ENCODE results near the gene SARM1. TPM values are rescaled to one million over a fixed set of nuclear protein-coding genes. Genes with fewer than 3 reads are reported as not detected.

The SARM1 gene
- total and polyA plus RNA-seq, 3 experiments from 2014 or later, result 8.5 to 37.0 (median 35.3) TPM

DNA sequence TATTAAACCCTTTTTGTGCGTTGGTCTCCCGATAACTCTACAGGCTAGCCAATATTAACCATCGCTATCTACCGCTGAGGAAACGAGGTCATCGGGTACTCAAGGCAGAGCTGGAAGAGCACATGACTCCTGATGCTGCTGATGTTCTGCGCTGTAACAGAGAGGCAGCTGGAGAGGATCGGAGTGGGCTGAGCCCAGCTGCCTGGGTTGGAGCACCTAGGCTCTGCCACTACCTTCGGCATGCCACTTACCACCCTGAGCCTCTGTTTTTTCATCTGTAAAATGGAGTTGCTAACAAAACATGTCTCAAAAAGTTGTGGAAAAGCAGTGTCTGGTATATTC lies 35.0 kb downstream of the SARM1 start:
- Mint-ChIP-seq H3K36me3 (no peaks in the 10 kb centered on the region), H3K4me1 (peaks cover 6 to 16% (median 14%) of the 10 kb centered on the region in 3 donors), H3K27me3 (peaks cover 10 to 13% of the 10 kb centered on the region in 2 donors), H3K27ac (peak overlapping the region in 3 of 8 donors; percentile 26 to 82 (median 43)), H3K9me3 (no peaks in the 10 kb centered on the region), H3K4me3 (peak overlapping the region; percentile 57 to 85 (median 82))
- no peaks in the 10 kb centered on the region for H3K9me3 ChIP-seq (ENCODE audit: low read length)
- H3K4me3 ChIP-seq (ENCODE audit: low read length), result peak overlapping the region; percentile 56
- H3K27ac ChIP-seq (ENCODE audit: low read depth, low read length), result no peak overlapping the region
- no peak for DNase-seq
- no peaks in the 10 kb centered on the region for H3K27me3 ChIP-seq (ENCODE audit: insufficient read depth, low read length, poor library complexity, severe bottlenecking)
- POLR2A ChIA-PET, result no interaction called here
- H3K4me1 ChIP-seq (ENCODE audit: insufficient read depth, low read length), result peaks cover 6% of the 10 kb centered on the region
- CTCF ChIA-PET, result interaction anchor here (0.5 to 6.0 kb wide), 2 partner anchors 11 to 22 kb away, joined by 3 to 33 read pairs; no protein-coding TSS in a partner anchor
- H3K36me3 ChIP-seq (ENCODE audit: insufficient read depth, low read length), result no peaks in the 10 kb centered on the region

- H3K4me3 Mint-ChIP-seq, result peak overlapping the region in 5 of 7 donors; percentile 44 to 85 (median 56)
- POLR2A ChIA-PET, result no interaction called here
- H3K4me1 Mint-ChIP-seq, result peaks cover 6 to 16% (median 14%) of the 10 kb centered on the region in 3 donors
- peak overlapping the region in 1 of 8 donors; percentile 52 for H3K27ac Mint-ChIP-seq
- H3K27me3 Mint-ChIP-seq, result peaks cover 10 to 13% of the 10 kb centered on the region in 2 donors
- Histone ChIP-seq H3K36me3 (ENCODE audit: insufficient read depth, low read length) (no peaks in the 10 kb centered on the region), H3K9me3 (ENCODE audit: low read length) (no peaks in the 10 kb centered on the region), H3K4me1 (ENCODE audit: insufficient read depth, low read length) (peaks cover 6% of the 10 kb centered on the region), H3K4me3 (ENCODE audit: low read length) (no peak overlapping the region), H3K27me3 (ENCODE audit: insufficient read depth, low read length, poor library complexity, severe bottlenecking) (no peaks in the 10 kb centered on the region), H3K27ac (ENCODE audit: low read depth, low read length) (no peak overlapping the region)
- no peaks in the 10 kb centered on the region for H3K36me3 Mint-ChIP-seq
- no peaks in the 10 kb centered on the region for H3K9me3 Mint-ChIP-seq
- CTCF ChIA-PET, result interaction anchor here (0.5 to 6.0 kb wide), 4 partner anchors 10 to 50 kb away, joined by 3 to 33 read pairs (median 3); partner anchors contain the start of gene POLDIP2
- DNase-seq, result no peak
These were observed 35.9 kb downstream of the SARM1 start for GRCh38 chr17:28407130-28407973.

DNA sequence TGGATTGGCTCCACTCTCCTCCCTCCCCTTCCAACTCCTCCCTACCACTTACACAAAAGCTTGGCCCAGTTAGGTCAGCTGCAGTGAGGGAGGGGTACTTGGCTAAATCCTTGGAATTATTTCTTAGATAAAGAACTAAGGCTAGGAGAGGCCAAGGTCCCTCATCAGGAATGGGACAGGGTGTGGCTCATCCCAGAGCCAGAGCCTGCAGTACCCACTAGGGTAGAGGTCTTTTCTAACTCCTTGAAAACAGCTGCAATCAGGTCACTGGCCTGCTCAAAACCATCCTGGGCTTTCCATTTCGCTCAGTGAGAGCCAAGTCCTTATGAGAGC lies 36.4 kb downstream of the SARM1 start:
- Mint-ChIP-seq H3K4me3 (peak overlapping the region in 2 of 7 donors; percentile 44 to 60), H3K36me3 (no peaks in the 10 kb centered on the region), H3K27me3 (peaks cover 10 to 13% of the 10 kb centered on the region in 2 donors), H3K4me1 (peaks cover 6 to 16% (median 13%) of the 10 kb centered on the region in 3 donors), H3K9me3 (no peaks in the 10 kb centered on the region), H3K27ac (no peak overlapping the region)
- Histone ChIP-seq H3K9me3 (ENCODE audit: low read length) (no peaks in the 10 kb centered on the region), H3K4me3 (ENCODE audit: low read length) (no peak overlapping the region), H3K36me3 (ENCODE audit: insufficient read depth, low read length) (no peaks in the 10 kb centered on the region), H3K27me3 (ENCODE audit: insufficient read depth, low read length, poor library complexity, severe bottlenecking) (no peaks in the 10 kb centered on the region), H3K27ac (ENCODE audit: low read depth, low read length) (no peak overlapping the region), H3K4me1 (ENCODE audit: insufficient read depth, low read length) (peaks cover 6% of the 10 kb centered on the region)
- CTCF ChIA-PET, result interaction anchor here (1.2 to 6.0 kb wide), 2 partner anchors 9 to 14 kb away, joined by 3 to 33 read pairs; no protein-coding TSS in a partner anchor
- DNase-seq, result no peak
- POLR2A ChIA-PET, result no interaction called here

DNA sequence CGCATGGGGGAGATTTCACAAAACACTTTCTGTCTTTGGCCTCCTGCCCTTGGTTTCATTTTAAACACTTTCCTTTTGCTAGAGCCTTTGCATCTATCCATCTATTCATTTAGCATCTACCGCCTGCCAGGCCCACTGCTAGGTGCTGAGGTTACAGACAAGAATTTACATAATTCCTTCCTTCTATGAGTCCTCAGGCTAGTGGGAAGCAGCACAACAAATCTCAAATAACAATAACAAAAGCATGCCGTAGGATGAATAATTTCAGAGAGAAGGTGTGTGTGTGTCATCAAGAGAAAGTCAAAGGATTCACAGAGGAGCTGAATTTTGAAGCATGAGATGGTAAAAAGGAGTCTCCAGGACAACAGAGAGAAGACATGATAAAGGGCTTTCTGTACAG lies 40.6 kb downstream of the SARM1 start:
- H3K4me1 ChIP-seq (ENCODE audit: insufficient read depth, low read length), result no peaks in the 10 kb centered on the region
- peaks cover 3 to 7% (median 6%) of the 10 kb centered on the region in 3 donors for H3K4me1 Mint-ChIP-seq
- CTCF ChIA-PET, result no interaction called here
- peaks cover 15 to 26% of the 10 kb centered on the region in 2 donors for H3K27me3 Mint-ChIP-seq
- no peak overlapping the region for H3K27ac ChIP-seq (ENCODE audit: low read depth, low read length)
- H3K27me3 ChIP-seq (ENCODE audit: insufficient read depth, low read length, poor library complexity, severe bottlenecking), result no peaks in the 10 kb centered on the region
- H3K4me3 Mint-ChIP-seq, result no peak overlapping the region
- H3K36me3 ChIP-seq (ENCODE audit: insufficient read depth, low read length), result no peaks in the 10 kb centered on the region
- H3K36me3 Mint-ChIP-seq, result no peaks in the 10 kb centered on the region
- no peak for DNase-seq
- POLR2A ChIA-PET, result no interaction called here
- H3K27ac Mint-ChIP-seq, result no peak overlapping the region
- H3K9me3 Mint-ChIP-seq, result no peaks in the 10 kb centered on the region
- H3K4me3 ChIP-seq (ENCODE audit: low read length), result no peak overlapping the region
- no peaks in the 10 kb centered on the region for H3K9me3 ChIP-seq (ENCODE audit: low read length)

DNA sequence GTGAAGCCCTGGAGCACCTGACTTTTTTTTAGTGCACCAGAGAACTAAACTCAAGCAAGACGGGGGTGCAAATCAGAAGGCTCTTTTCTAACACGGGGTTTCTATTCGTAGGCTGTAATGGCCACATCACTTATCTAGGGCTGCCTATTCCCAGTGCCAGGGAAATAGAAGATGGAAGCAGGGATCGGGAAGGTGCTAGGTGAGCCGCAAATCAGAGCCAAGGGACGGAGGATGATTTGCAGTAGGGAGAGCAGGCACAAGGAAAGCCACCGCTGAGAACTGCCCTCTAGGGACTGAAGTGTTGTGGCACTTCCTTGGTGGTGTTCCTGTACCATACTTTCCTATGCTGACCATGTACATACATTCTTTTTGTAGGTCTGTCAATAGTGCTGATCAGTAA lies 42.3 kb downstream of the SARM1 start:
- Mint-ChIP-seq H3K27me3 (peaks cover 7 to 16% of the 10 kb centered on the region in 2 donors), H3K4me3 (no peak overlapping the region), H3K27ac (no peak overlapping the region), H3K9me3 (no peaks in the 10 kb centered on the region), H3K4me1 (peaks cover 3 to 7% (median 7%) of the 10 kb centered on the region in 3 donors), H3K36me3 (no peaks in the 10 kb centered on the region)
- Histone ChIP-seq H3K27me3 (ENCODE audit: insufficient read depth, low read length, poor library complexity, severe bottlenecking) (no peaks in the 10 kb centered on the region), H3K9me3 (ENCODE audit: low read length) (no peaks in the 10 kb centered on the region), H3K36me3 (ENCODE audit: insufficient read depth, low read length) (no peaks in the 10 kb centered on the region), H3K4me3 (ENCODE audit: low read length) (no peak overlapping the region), H3K27ac (ENCODE audit: low read depth, low read length) (no peak overlapping the region), H3K4me1 (ENCODE audit: insufficient read depth, low read length) (no peaks in the 10 kb centered on the region)
- no peak for DNase-seq
- POLR2A ChIA-PET, result no interaction called here
- CTCF ChIA-PET, result no interaction called here

DNA sequence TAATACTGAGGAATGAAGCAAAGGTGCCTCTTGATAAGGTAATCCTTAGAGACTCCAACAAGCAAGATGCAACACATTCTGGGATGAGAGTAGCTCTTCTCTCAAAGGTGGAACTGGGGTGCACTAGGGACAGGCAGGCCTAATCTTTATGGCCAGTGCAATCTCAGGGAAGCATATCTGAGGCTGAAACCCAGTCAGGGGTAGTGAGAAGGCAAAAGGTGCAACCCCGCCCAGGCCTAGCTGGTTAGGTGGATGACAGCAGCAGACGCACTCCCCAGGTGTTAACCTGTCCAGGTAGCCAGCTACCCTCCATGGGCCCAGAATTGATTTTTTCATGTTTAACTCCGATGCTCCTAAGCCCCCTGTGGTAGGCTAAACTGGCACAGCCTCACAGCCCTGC lies 44.4 kb downstream of the SARM1 start:
- Mint-ChIP-seq H3K36me3 (no peaks in the 10 kb centered on the region), H3K4me3 (no peak overlapping the region), H3K27me3 (peaks cover 7 to 16% of the 10 kb centered on the region in 2 donors), H3K9me3 (no peaks in the 10 kb centered on the region), H3K4me1 (peaks cover 3 to 7% (median 7%) of the 10 kb centered on the region in 3 donors), H3K27ac (no peak overlapping the region)
- Histone ChIP-seq H3K27me3 (ENCODE audit: insufficient read depth, low read length, poor library complexity, severe bottlenecking) (no peaks in the 10 kb centered on the region), H3K36me3 (ENCODE audit: insufficient read depth, low read length) (no peaks in the 10 kb centered on the region), H3K4me3 (ENCODE audit: low read length) (no peak overlapping the region), H3K27ac (ENCODE audit: low read depth, low read length) (no peak overlapping the region), H3K4me1 (ENCODE audit: insufficient read depth, low read length) (no peaks in the 10 kb centered on the region), H3K9me3 (ENCODE audit: low read length) (no peaks in the 10 kb centered on the region)
- POLR2A ChIA-PET, result no interaction called here
- no peak for DNase-seq
- CTCF ChIA-PET, result interaction anchor here (1.0 to 4.9 kb wide), 12 partner anchors 10 to 186 kb away, joined by 3 to 33 read pairs (median 4); partner anchors contain the start of genes IFT20, SLC46A1, TMEM97 and TNFAIP1

DNA sequence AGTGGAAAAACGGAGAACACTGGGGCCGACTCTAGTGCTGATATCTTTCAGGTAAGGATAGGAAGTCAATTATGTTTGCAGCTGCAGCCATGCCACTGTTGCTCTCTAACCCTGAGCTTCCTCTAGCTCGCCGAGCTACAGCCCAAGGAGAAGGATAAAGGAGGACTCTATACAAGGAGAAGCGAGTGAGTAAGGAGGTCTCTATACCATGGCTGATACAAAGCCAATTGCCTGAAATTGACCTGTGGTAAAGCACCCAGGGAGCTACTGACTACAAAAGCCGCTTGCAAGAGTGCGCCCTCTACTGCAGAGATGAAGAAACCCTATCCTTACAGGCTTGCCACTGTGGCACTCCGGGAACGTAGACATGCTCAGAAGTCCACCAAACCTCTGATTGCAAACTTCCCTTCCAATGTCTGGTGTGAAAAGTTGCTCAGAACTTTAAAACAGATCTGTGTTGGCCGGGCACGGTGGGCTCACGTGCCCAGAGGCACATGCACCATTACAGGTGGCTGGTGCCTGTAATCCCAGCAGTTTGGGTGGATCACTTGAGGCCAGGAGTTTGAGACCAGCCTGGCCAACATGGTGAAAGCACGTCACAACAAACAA lies 45.3 kb downstream of the SARM1 start:
- H3K36me3 ChIP-seq (ENCODE audit: insufficient read depth, low read length), result no peaks in the 10 kb centered on the region
- Mint-ChIP-seq H3K4me3 (peak overlapping the region in 1 of 7 donors; percentile 31), H3K4me1 (peaks cover 3 to 7% (median 7%) of the 10 kb centered on the region in 3 donors), H3K9me3 (no peaks in the 10 kb centered on the region), H3K36me3 (no peaks in the 10 kb centered on the region), H3K27ac (no peak overlapping the region), H3K27me3 (peaks cover 6 to 16% of the 10 kb centered on the region in 2 donors)
- no peaks in the 10 kb centered on the region for H3K27me3 ChIP-seq (ENCODE audit: insufficient read depth, low read length, poor library complexity, severe bottlenecking)
- H3K9me3 ChIP-seq (ENCODE audit: low read length), result no peaks in the 10 kb centered on the region
- H3K27ac ChIP-seq (ENCODE audit: low read depth, low read length), result no peak overlapping the region
- no peaks in the 10 kb centered on the region for H3K4me1 ChIP-seq (ENCODE audit: insufficient read depth, low read length)
- no peak overlapping the region for H3K4me3 ChIP-seq (ENCODE audit: low read length)
- POLR2A ChIA-PET, result interaction anchor here (0.6 kb wide), 1 partner anchor 81 kb away, joined by 3 read pairs; the partner anchor contains the start of genes IFT20 and TNFAIP1
- peak in 4 of 5 donors; percentile 11 to 63 (median 40) for DNase-seq
- CTCF ChIA-PET, result interaction anchor here (0.7 to 4.9 kb wide), 17 partner anchors 9 to 611 kb away, joined by 3 to 33 read pairs (median 3); partner anchors contain the start of genes IFT20, SLC46A1, TMEM97 and TNFAIP1

DNA sequence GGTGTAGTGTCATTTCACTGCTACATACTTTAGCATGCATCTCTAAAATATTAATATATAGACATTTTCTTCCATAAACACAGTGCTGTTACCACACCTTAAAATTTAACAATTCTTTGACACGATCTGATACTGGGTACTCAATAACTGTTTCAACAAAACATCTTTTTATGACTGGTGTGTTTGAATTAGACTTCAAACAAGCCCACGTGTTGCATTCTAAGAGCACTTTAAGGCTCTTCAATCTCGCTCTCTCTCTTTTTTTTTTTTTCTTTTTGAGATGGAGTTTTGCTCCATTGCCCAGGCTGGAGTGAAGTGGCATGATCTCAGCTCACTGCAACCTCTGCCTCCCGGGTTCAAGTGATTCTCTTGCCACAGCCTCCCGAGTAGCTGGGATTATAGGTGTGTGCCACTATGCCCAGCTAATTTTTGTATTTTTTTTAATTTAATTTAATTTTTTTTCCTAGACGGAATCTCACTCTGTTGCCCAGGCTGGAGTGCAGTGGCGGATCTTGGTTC lies 50.4 kb downstream of the SARM1 start:
- H3K36me3 Mint-ChIP-seq, result no peaks in the 10 kb centered on the region
- ChIA-PET POLR2A (no interaction called here), CTCF (interaction anchor here (1.6 kb wide), 1 partner anchor 14 kb away, joined by 3 read pairs; no protein-coding TSS in a partner anchor)
- Histone ChIP-seq H3K4me3 (ENCODE audit: low read length) (no peak overlapping the region), H3K27me3 (ENCODE audit: insufficient read depth, low read length, poor library complexity, severe bottlenecking) (no peaks in the 10 kb centered on the region), H3K9me3 (ENCODE audit: low read length) (no peaks in the 10 kb centered on the region), H3K36me3 (ENCODE audit: insufficient read depth, low read length) (no peaks in the 10 kb centered on the region), H3K27ac (ENCODE audit: low read depth, low read length) (no peak overlapping the region), H3K4me1 (ENCODE audit: insufficient read depth, low read length) (no peaks in the 10 kb centered on the region)
- no peaks in the 10 kb centered on the region for H3K9me3 Mint-ChIP-seq
- no peak overlapping the region for H3K27ac Mint-ChIP-seq
- H3K4me3 Mint-ChIP-seq, result no peak overlapping the region
- H3K4me1 Mint-ChIP-seq, result peaks cover 0 to 4% (median 2%) of the 10 kb centered on the region in 3 donors
- peaks cover 5 to 13% of the 10 kb centered on the region in 2 donors for H3K27me3 Mint-ChIP-seq
- no peak for DNase-seq
